Left lung (tissue), 10 donors: Measurements from ENCODE around the gene OR1M1. TPM values are rescaled to one million over a fixed set of nuclear protein-coding genes. Genes with fewer than 3 reads are reported as not detected.
"Not testable (repeated sequence)": the region's sequence is repeated elsewhere in the genome, so short reads cannot be mapped to it uniquely, and the experiment has no call there.

Source experiments
- ATAC-seq: fragments of 200-7000 bp; cut with Tn5 transposase; one replicate; pipeline ENCODE4 v1.9.1; 2020; ENCODE audit warnings: moderate library complexity
- DNase-seq, 4 donors: peaks; one replicate each; pipeline ENCODE4 v3.0.0-alpha.2; 2013 to 2020
- H3K27ac ChIP-seq, 2 donors: fragments of 200-600 bp; sonication (generic) in 1 of 2; one replicate each; pipeline versions ENCODE4 v1.5.0 to v1.8.0; 2020 to 2021
- H3K27me3 ChIP-seq, 2 donors: fragments of 200-600 bp; sonication (generic) in 1 of 2; one replicate each; pipeline versions ENCODE4 v1.5.0 to v1.8.0; 2020 to 2021
- H3K36me3 ChIP-seq, 2 donors: fragments of 200-600 bp; sonication (generic) in 1 of 2; one replicate each; pipeline versions ENCODE4 v1.5.0 to v1.8.0; 2020 to 2021
- H3K4me1 ChIP-seq, 2 donors: fragments of 200-600 bp; one replicate each; pipeline ENCODE4 v1.8.0; 2021
- H3K4me3 ChIP-seq, 2 donors: fragments of 200-600 bp; sonication (generic) in 1 of 2; one replicate each; pipeline versions ENCODE4 v1.5.0 to v1.8.0; 2020 to 2021; ENCODE audit warnings: mild to moderate bottlenecking in 1 of 2
- H3K9me3 ChIP-seq, 2 donors: fragments of 200-600 bp; sonication (generic) in 1 of 2; one replicate each; pipeline versions ENCODE4 v1.5.0 to v1.8.0; 2020 to 2021
- CTCF ChIP-seq, 2 donors: fragments of 200-600 bp; sonication (generic) in 1 of 2; IDR thresholded peaks; one replicate each; pipeline versions ENCODE4 v1.5.0 to v1.8.0; 2021; ENCODE audit warnings: antibody characterized with exemption in 2 of 2
- intact Hi-C, 2 donors: fragments of 100-400 bp; cut with DNase I; formaldehyde crosslinking; loops; one replicate each; pipeline versions ENCODE4 v1.11.2 to v1.14.2; 2022
- polyA plus RNA-seq, 6 donors: library from polyadenylated mRNA; unstranded; fragments of 120-200 nt; gene quantifications; one replicate each; pipeline ENCODE4 v1.2.1, GENCODE V29; 2013; ENCODE audit not compliant: insufficient read length in 6 of 6
- total RNA-seq, 2 donors: library from RNA; stranded (reverse); fragmentation: NEBNext Ultra II Directional; extraction: Animal tissue kit (Norgen Biotek cat#: 25700); gene quantifications; one replicate each; pipeline ENCODE4 v1.2.1, GENCODE V29; 2021
- donor health status: DM: no; HTN: yes; CAD: no.
- donor health status: DM: no; HTN: no; CAD: no.

Gene OR1M1
- total and polyA plus RNA-seq, 8 donors: 0.09 to 0.13 (median 0.11) TPM; not detected in 4

DNA sequence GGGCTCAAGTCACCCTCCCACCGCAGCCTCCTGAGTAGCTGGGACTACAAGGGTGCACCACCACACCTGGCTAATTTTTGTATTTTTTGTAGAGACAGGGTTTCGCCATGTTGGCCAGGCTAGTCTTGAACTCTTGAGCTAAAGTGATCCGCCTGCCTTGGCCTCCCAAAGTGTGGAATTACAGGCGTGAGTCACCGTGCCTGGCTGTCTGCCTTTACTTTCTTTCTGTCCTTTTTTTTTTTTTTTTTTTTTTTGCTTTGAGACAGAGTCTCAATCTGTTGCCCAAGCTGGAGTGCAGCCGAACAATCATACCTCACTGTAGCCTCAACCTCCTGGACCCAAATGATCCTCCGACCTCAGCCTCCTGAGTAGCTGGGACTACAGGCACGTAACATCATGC, 25.0 kb upstream of the OR1M1 start:
- Histone ChIP-seq H3K36me3 (no peaks in the 10 kb centered on the region), H3K4me3 (no peak overlapping the region), H3K27me3 (peaks cover 0 to 16% of the 10 kb centered on the region in 2 donors), H3K27ac (no peak overlapping the region), H3K4me1 (no peaks in the 10 kb centered on the region), H3K9me3 (no peaks in the 10 kb centered on the region)
- no peak for TF ChIP-seq CTCF (IDR thresholded peaks at IDR 0.05)
- DNase-seq (no peak), ATAC-seq (no peak)
- intact Hi-C loops: no loop called here

DNA sequence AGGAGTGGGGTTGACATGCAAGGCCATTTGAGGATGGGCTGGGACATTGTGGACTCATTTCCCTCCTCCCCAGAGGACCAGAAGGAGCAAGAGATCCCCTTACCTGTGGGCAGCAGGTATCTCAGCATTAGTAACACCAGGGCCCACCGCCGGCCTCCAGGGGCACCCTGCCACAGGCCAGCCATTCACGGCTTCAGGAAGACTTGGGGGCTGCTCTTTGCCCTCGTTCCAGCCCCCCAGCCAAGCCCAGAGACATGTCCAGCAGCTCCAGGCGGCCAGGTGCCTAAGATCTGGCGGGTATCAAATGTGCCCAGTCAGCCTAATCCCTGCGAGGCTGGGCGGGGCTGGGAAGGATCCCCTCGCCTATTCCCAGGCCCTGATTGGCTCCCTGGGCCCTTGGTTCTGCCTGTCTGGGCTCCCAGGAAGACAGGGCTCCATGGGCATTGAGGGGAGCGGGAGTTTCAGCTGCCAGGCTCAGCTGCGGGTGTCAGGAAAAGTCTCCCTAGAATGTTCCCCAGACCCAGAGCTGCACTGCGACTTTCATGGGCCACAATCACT, 21.3 kb upstream of the OR1M1 start:
- Histone ChIP-seq H3K4me3 (no peak overlapping the region), H3K27ac (no peak overlapping the region), H3K27me3 (no peaks in the 10 kb centered on the region), H3K36me3 (no peaks in the 10 kb centered on the region), H3K4me1 (no peaks in the 10 kb centered on the region), H3K9me3 (no peaks in the 10 kb centered on the region)
- intact Hi-C loops: no loop called here
- no peak for ATAC-seq
- DNase-seq: no peak
- no peak for TF ChIP-seq CTCF (IDR thresholded peaks at IDR 0.05)

GRCh38 chr19:9070066-9070465, 16.8 kb upstream of the OR1M1 start:
- Histone ChIP-seq H3K36me3 (no peaks in the 10 kb centered on the region), H3K27ac (no peak overlapping the region), H3K9me3 (no peaks in the 10 kb centered on the region), H3K4me3 (no peak overlapping the region), H3K4me1 (no peaks in the 10 kb centered on the region), H3K27me3 (no peaks in the 10 kb centered on the region)
- no peak for DNase-seq
- no peak for TF ChIP-seq CTCF (IDR thresholded peaks at IDR 0.05)
- no peak for ATAC-seq
- intact Hi-C loops: no loop called here

DNA sequence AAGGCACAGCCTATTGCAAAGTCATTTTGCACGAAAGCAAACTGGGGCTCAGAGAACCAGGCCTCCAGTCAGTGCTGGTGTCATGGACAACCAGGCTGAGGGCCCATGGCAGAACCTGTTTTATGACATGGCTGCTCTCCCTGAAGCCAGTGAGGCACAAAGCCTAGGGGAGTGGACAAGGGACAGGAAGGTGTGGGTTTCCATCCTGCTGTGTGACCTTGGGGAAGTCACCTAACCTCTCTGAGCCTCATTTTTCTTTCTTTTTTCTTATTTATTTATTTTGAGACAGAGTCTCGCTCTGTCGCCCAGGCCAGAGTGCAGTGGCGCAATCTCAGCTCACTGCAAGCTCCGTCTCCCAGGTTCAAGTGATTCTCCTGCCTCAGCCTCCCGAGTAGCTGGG, 15.1 kb upstream of the OR1M1 start:
- not testable (repeated sequence) for ATAC-seq

DNA sequence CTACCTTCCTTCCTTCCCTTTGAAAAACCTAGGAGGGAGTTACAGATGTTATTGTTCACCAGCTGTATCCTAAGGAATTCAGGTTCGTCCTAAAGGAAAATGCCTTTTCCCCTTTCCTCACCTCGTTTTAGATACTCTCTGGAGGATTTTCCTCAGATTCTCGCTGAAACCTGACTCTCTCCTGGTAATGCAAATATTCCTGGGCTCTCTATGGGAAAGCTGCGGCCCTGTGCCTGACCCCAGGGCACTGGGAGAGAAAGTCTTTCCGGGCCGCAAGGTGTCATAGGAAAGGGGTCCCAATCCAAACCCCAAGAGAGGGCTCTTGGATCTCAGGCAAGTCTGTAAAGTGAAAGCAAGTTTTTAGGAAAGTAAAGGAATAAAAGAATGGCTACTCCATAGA, 13.1 kb upstream of the OR1M1 start:
- Histone ChIP-seq H3K27me3 (no peaks in the 10 kb centered on the region), H3K4me1 (no peaks in the 10 kb centered on the region), H3K36me3 (no peaks in the 10 kb centered on the region), H3K4me3 (no peak overlapping the region), H3K9me3 (no peaks in the 10 kb centered on the region), H3K27ac (no peak overlapping the region)
- intact Hi-C loops: no loop called here
- TF ChIP-seq CTCF (IDR thresholded peaks at IDR 0.05): no peak
- ATAC-seq (no peak), DNase-seq (no peak)

More for the DNA sequence above, 15.1 kb upstream of the OR1M1 start:
- H3K27me3 ChIP-seq, H3K4me1 ChIP-seq, intact Hi-C loops, H3K4me3 ChIP-seq, DNase-seq, H3K27ac ChIP-seq, H3K9me3 ChIP-seq, H3K36me3 ChIP-seq: not testable (repeated sequence)
